Urothelium cell line (cell line): ENCODE data around the gene CLEC4G.
"Not testable (repeated sequence)": the region's sequence is repeated elsewhere in the genome, so short reads cannot be mapped to it uniquely, and the experiment has no call there.

Experiments
- DNase-seq: peaks from one replicate; pipeline ENCODE4 v3.0.0; 2011; ENCODE audit warnings: low spot score, mixed read lengths
- FAIRE-seq: peaks from 2 replicates; lab custom pipeline; 2011; peaks lifted over from hg19 to GRCh38; lab: Jason Lieb, UNC

CLEC4G gene

GRCh38 chr19:7746903-7747884, 15.3 kb upstream of the CLEC4G start, which contains the start of gene CD209:
Gene CD209, minus strand, starts transcription at chr19:7747534. Its CDS starts 23 bp downstream, at chr19:7747511.
- DNase-seq: no peak
- no peak for FAIRE-seq

GRCh38 chr19:7746306-7746705, 14.4 kb upstream of the CLEC4G start:
- FAIRE-seq, DNase-seq: not testable (repeated sequence)

GRCh38 chr19:7744871-7745650, 13.2 kb upstream of the CLEC4G start:
- FAIRE-seq: no peak

GRCh38 chr19:7744199-7744786, 12.4 kb upstream of the CLEC4G start:
- DNase-seq: no peak
- no peak for FAIRE-seq

More at GRCh38 chr19:7744871-7745650, 13.2 kb upstream of the CLEC4G start:
- DNase-seq: no peak

GRCh38 chr19:7743425-7743841, 11.5 kb upstream of the CLEC4G start:
- FAIRE-seq (no peak), DNase-seq (no peak)

- FAIRE-seq: no peak
- no peak for DNase-seq
Measured at GRCh38 chr19:7742991-7743390, 11.1 kb upstream of the CLEC4G start.

- DNase-seq: no peak
- FAIRE-seq: no peak
Measured at GRCh38 chr19:7742575-7742974, 10.7 kb upstream of the CLEC4G start.

GRCh38 chr19:7740682-7741054, 8.8 kb upstream of the CLEC4G start:
- FAIRE-seq (no peak), DNase-seq (no peak)

GRCh38 chr19:7739801-7740681, 8.1 kb upstream of the CLEC4G start:
- DNase-seq (no peak), FAIRE-seq (no peak)

- DNase-seq (no peak), FAIRE-seq (no peak)
Measured at GRCh38 chr19:7739211-7739755, 7.4 kb upstream of the CLEC4G start.

GRCh38 chr19:7738023-7738422, 6.1 kb upstream of the CLEC4G start:
- DNase-seq (no peak), FAIRE-seq (no peak)

- FAIRE-seq (no peak), DNase-seq (no peak)
Measured at GRCh38 chr19:7737215-7737614, 5.3 kb upstream of the CLEC4G start.

- DNase-seq (no peak), FAIRE-seq (no peak)
Measured at GRCh38 chr19:7736148-7736547, 4.2 kb upstream of the CLEC4G start.

- FAIRE-seq: no peak
Measured at GRCh38 chr19:7734220-7735203, 2.6 kb upstream of the CLEC4G start.

GRCh38 chr19:7733376-7733775, 1.5 kb upstream of the CLEC4G start:
- FAIRE-seq (no peak), DNase-seq (no peak)

More at GRCh38 chr19:7734220-7735203, 2.6 kb upstream of the CLEC4G start:
- DNase-seq: no peak

- DNase-seq: no peak
- FAIRE-seq: no peak
Measured at GRCh38 chr19:7731615-7732014, 295 bp downstream of the CLEC4G start.

GRCh38 chr19:7731218-7731595, 703 bp downstream of the CLEC4G start:
- no peak for DNase-seq
- no peak for FAIRE-seq

GRCh38 chr19:7730286-7731217, 1.4 kb downstream of the CLEC4G start:
- FAIRE-seq (no peak), DNase-seq (no peak)
